Kidney epithelial cell (primary cell): ENCODE results near the gene NCAM1. TPM values are rescaled to one million over a fixed set of nuclear protein-coding genes. Genes with fewer than 3 reads are reported as not detected.

Source experiments
- DNase-seq: peaks from one replicate; pipeline ENCODE4 v3.0.0-alpha.2; 2010; ENCODE audit warnings: low read depth
- H3K27me3 ChIP-seq: 2 replicates; pipeline ENCODE4 v1.6.0; 2011; ENCODE audit warnings: low read length; ENCODE audit not compliant: control insufficient read depth, insufficient read depth
- H3K36me3 ChIP-seq: 2 replicates; pipeline ENCODE4 v1.5.1; 2011; ENCODE audit warnings: low read length; ENCODE audit not compliant: control insufficient read depth, insufficient read depth
- H3K4me3 ChIP-seq: 2 replicates; pipeline ENCODE4 v1.5.1; 2011; ENCODE audit warnings: low read depth, mild to moderate bottlenecking, control low read depth, low read length
- total RNA-seq: library from RNA; depleted of rRNA; stranded (reverse); fragments of >200 nt; gene quantifications from 2 replicates; pipeline ENCODE4 v1.2.3, GENCODE V29; 2015
- TF ChIP-seq, protein P1 (sequence below): IDR thresholded peaks from 2 replicates; pipeline ENCODE4 v1.5.1; 2011; ENCODE audit warnings: mild to moderate bottlenecking, moderate library complexity, low read length, control low read depth, inconsistent platforms; ENCODE audit not compliant: insufficient read depth, poor library complexity, severe bottlenecking

The NCAM1 gene
- total RNA-seq, 1 donor from 2014 or later, result 16.5 TPM

- TF ChIP-seq, protein P1, sequence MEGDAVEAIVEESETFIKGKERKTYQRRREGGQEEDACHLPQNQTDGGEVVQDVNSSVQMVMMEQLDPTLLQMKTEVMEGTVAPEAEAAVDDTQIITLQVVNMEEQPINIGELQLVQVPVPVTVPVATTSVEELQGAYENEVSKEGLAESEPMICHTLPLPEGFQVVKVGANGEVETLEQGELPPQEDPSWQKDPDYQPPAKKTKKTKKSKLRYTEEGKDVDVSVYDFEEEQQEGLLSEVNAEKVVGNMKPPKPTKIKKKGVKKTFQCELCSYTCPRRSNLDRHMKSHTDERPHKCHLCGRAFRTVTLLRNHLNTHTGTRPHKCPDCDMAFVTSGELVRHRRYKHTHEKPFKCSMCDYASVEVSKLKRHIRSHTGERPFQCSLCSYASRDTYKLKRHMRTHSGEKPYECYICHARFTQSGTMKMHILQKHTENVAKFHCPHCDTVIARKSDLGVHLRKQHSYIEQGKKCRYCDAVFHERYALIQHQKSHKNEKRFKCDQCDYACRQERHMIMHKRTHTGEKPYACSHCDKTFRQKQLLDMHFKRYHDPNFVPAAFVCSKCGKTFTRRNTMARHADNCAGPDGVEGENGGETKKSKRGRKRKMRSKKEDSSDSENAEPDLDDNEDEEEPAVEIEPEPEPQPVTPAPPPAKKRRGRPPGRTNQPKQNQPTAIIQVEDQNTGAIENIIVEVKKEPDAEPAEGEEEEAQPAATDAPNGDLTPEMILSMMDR, result no peak
- no peak overlapping the region for H3K4me3 ChIP-seq
- no peak for DNase-seq
- no peaks in the 10 kb centered on the region for H3K27me3 ChIP-seq
- no peaks in the 10 kb centered on the region for H3K36me3 ChIP-seq
Measured at GRCh38 chr11:112972399-112973145, 11.4 kb downstream of the NCAM1 start.

DNA sequence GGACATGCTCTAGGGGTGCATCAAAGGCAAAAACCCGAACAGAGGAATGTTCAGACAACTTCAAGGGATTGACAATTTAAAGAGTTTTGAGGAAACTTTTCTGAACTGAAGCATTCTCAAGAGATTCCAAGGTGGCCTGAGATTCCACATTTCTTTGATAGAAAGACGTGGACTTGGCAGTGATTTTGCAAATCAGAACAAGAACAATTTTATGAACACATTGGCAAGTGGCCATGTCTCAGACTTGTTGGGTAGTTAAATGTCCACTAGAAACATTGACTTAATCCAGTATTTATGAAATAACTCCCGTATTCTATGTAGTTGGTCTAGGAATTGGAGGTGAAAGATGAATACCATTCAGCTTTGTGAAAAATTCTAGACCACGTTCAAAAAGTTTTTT is 13.8 kb downstream of the NCAM1 start:
- TF ChIP-seq, protein P1, result no peak
- DNase-seq, result no peak
- Histone ChIP-seq H3K27me3 (no peaks in the 10 kb centered on the region), H3K4me3 (no peak overlapping the region), H3K36me3 (no peaks in the 10 kb centered on the region)

DNA sequence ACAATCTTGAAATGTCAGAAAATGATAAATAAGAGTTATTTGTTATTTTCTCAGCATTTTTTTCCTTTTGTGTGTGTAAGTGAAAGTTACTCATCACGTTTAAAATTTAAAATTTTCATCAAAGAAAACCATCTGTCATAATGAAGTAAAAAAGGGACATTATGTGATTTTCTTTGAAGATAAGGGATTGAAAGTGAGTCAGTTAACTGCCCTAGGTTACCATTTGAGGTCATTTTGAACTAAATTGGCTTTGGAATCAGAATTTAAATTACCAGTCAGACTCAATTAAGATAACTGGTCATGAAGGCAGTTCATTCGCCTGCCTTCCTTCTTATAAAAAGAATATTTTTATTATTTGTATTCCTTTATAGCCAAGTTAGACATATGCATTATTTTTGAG is 14.3 kb downstream of the NCAM1 start:
- Histone ChIP-seq H3K27me3 (no peaks in the 10 kb centered on the region), H3K4me3 (no peak overlapping the region), H3K36me3 (no peaks in the 10 kb centered on the region)
- TF ChIP-seq, protein P1, result no peak
- DNase-seq, result no peak

DNA sequence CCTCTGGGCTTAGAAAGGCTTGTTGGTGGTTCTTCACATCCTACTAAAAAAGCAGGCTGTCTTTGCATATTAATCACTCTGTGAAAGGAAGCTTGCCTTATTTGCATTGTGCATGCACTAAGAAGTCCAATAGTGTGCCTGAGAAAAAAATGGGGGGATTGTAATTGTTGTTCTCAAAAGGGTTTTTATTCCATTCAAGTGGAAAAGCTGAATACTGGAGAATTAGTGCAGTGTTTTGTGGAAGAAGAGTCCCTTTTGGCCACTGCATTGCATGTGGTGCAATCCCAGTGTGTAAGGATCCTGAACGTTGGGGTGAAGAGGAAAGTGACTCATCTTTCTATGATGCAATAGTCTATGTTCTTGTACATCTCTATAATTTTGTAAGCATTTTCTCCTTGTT is 16.5 kb downstream of the NCAM1 start:
- Histone ChIP-seq H3K36me3 (no peaks in the 10 kb centered on the region), H3K4me3 (no peak overlapping the region), H3K27me3 (no peaks in the 10 kb centered on the region)
- TF ChIP-seq, protein P1, result no peak
- DNase-seq, result no peak

- no peaks in the 10 kb centered on the region for H3K36me3 ChIP-seq
- TF ChIP-seq, protein P1, result no peak
- no peak overlapping the region for H3K4me3 ChIP-seq
- no peak for DNase-seq
- H3K27me3 ChIP-seq, result no peaks in the 10 kb centered on the region
Measured at GRCh38 chr11:112983887-112984286, 22.7 kb downstream of the NCAM1 start.

GRCh38 chr11:112989198-112989597 is 28.0 kb downstream of the NCAM1 start:
- H3K27me3 ChIP-seq, result no peaks in the 10 kb centered on the region
- no peak overlapping the region for H3K4me3 ChIP-seq
- no peaks in the 10 kb centered on the region for H3K36me3 ChIP-seq
- no peak for DNase-seq
- TF ChIP-seq, protein P1, result no peak
